Measurements from ENCODE around the gene PEAK3. TPM values are rescaled to one million over a fixed set of nuclear protein-coding genes. Genes with fewer than 3 reads are reported as not detected.

Gene PEAK3
- polyA plus RNA-seq, 3 donors, result 2.4 to 6.3 (median 2.9) TPM

DNA sequence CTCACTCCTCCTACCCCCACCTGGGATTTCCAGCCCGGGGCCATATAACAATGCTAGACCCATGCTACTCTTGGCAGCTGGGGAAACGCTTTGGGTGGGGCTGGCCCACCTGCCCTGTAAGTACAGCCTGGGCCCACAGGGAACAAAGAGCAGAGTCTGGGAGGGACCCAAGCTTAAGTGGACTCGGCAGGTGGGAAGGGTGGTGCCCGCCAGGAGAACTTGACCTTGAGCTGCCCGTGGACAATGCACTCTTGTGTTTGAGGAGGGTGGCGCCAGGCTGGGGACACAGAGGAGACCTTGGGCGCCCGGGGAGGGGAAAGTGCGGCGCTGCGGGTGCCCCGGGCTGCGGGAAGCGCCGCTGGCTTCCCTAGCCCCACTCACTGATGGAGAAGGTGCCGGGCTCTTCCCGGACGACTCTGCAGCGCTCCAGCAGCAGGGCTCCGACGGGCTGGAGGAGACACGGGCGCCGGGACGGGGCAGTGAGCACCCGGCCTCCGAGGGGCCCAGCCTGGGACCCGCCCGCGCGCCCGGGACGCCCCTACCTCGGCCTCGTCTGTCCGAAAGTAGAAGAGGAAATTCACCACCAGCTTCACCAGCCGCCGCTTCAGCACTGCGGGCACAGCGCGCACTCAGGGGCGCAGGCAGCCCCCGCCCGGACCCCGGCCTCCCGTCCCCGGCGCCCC lies 46.5 kb downstream of the PEAK3 start:
- Histone ChIP-seq H3K27ac (ENCODE audit: low read depth in 1 of 2, low read length in 2 of 2) (peak overlapping the region; percentile 39 to 99), H3K9ac (ENCODE audit: insufficient read depth, low read length, poor library complexity, severe bottlenecking) (peak overlapping the region; percentile 92), H3K4me2 (replicated peaks; ENCODE audit: extremely low read depth, low read length, poor library complexity, severe bottlenecking) (peak overlapping the region; percentile 93), H3K79me2 (ENCODE audit: insufficient read depth, low read length) (peaks cover 82% of the 10 kb centered on the region), H2AFZ (ENCODE audit: insufficient read depth, low read depth, low read length, poor library complexity, severe bottlenecking) (peak overlapping the region; percentile 84), H3K4me1 (ENCODE audit: control insufficient read depth in 1 of 2, insufficient read depth in 2 of 2, low read length in 2 of 2) (peaks cover 50 to 59% of the 10 kb centered on the region in 2 donors), H3K27me3 (ENCODE audit: control insufficient read depth in 2 of 2, insufficient read depth in 2 of 2, low read length in 2 of 2) (no peaks in the 10 kb centered on the region), H3K36me3 (replicated peaks in 1 of 2; ENCODE audit: control insufficient read depth in 1 of 2, insufficient read depth in 2 of 2, low read length in 2 of 2) (peaks cover 25 to 37% of the 10 kb centered on the region in 2 donors), H3K4me3 (replicated peaks in 1 of 3; ENCODE audit: low read depth in 2 of 3, low read length in 3 of 3) (peak overlapping the region; percentile 54 to 88 (median 73)), H4K20me1 (ENCODE audit: insufficient read depth, low read length) (peaks cover 86% of the 10 kb centered on the region), H3K9me3 (replicated peaks in 1 of 2; ENCODE audit: control insufficient read depth in 1 of 2, insufficient read depth in 1 of 2, low read length in 2 of 2) (no peaks in the 10 kb centered on the region)
- peak overlapping the region; percentile 87 to 94 for H3K4me3 Mint-ChIP-seq
- H3K27me3 Mint-ChIP-seq (ENCODE audit: low read depth in 3 of 3), result peaks cover 0 to 2% (median 1%) of the 10 kb centered on the region in 3 donors
- H3K9me3 Mint-ChIP-seq, result no peaks in the 10 kb centered on the region
- intact Hi-C loops (cut with micrococcal nuclease), result loop anchor here (2.0 to 5.0 kb wide), 5 partner anchors 37 to 92 kb away; partner anchors contain the start of genes AP3D1 (in 2 of the 2), DOT1L (in 1 of the 2), LSM7 (in 1 of the 2) and SPPL2B (in 1 of the 2)
- TF ChIP-seq, protein P1, sequence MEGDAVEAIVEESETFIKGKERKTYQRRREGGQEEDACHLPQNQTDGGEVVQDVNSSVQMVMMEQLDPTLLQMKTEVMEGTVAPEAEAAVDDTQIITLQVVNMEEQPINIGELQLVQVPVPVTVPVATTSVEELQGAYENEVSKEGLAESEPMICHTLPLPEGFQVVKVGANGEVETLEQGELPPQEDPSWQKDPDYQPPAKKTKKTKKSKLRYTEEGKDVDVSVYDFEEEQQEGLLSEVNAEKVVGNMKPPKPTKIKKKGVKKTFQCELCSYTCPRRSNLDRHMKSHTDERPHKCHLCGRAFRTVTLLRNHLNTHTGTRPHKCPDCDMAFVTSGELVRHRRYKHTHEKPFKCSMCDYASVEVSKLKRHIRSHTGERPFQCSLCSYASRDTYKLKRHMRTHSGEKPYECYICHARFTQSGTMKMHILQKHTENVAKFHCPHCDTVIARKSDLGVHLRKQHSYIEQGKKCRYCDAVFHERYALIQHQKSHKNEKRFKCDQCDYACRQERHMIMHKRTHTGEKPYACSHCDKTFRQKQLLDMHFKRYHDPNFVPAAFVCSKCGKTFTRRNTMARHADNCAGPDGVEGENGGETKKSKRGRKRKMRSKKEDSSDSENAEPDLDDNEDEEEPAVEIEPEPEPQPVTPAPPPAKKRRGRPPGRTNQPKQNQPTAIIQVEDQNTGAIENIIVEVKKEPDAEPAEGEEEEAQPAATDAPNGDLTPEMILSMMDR (IDR thresholded peaks at IDR 0.05), result no peak
- H3K4me1 Mint-ChIP-seq, result peaks cover 53% of the 10 kb centered on the region
- DNase-seq, result peak in 1 of 3 donors; percentile 27
- peak overlapping the region; percentile 54 to 99 (median 84) for H3K27ac Mint-ChIP-seq
- under 1% methylated on average over 48 of the region's 48 CpGs for WGBS (ENCODE audit: insufficient coverage)
- H3K36me3 Mint-ChIP-seq, result peaks cover 20 to 35% of the 10 kb centered on the region in 2 donors

DNA sequence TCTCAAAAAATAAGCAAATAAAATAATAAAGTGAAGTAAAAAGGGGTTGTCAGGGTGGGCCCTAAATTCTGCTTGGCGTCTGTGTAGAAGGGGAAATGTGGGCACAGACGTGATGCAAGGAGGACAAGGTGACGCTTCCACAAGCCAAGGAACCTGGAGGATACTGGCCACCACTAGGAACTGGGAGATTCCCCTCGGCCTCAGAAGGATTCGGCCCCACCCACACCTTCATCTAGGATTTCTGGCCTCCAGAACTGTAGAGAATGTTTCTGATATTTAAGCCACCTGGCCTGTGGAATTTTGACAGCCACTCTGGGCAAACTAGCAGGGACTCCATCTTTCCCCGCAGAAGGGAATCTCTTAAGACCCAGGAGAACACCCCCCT lies 47.0 kb downstream of the PEAK3 start:
- peak overlapping the region; percentile 92 for H3K9ac ChIP-seq (ENCODE audit: insufficient read depth, low read length, poor library complexity, severe bottlenecking)
- intact Hi-C loops (cut with micrococcal nuclease), result loop anchor here (2.0 to 5.0 kb wide), 4 partner anchors 72 to 92 kb away; partner anchors contain the start of genes AP3D1 (in 2 of the 2), DOT1L (in 1 of the 2), LSM7 (in 1 of the 2) and SPPL2B (in 1 of the 2)
- no peaks in the 10 kb centered on the region for H3K27me3 ChIP-seq (ENCODE audit: control insufficient read depth in 2 of 2, insufficient read depth in 2 of 2, low read length in 2 of 2)
- peak overlapping the region; percentile 54 to 88 (median 73) for H3K4me3 ChIP-seq (replicated peaks in 1 of 3; ENCODE audit: low read depth in 2 of 3, low read length in 3 of 3)
- H3K36me3 ChIP-seq (replicated peaks in 1 of 2; ENCODE audit: control insufficient read depth in 1 of 2, insufficient read depth in 2 of 2, low read length in 2 of 2), result peaks cover 30 to 42% of the 10 kb centered on the region in 2 donors
- no peaks in the 10 kb centered on the region for H3K9me3 ChIP-seq (replicated peaks in 1 of 2; ENCODE audit: control insufficient read depth in 1 of 2, insufficient read depth in 1 of 2, low read length in 2 of 2)
- peak overlapping the region; percentile 84 for H2AFZ ChIP-seq (ENCODE audit: insufficient read depth, low read depth, low read length, poor library complexity, severe bottlenecking)
- peak overlapping the region; percentile 39 to 99 for H3K27ac ChIP-seq (ENCODE audit: low read depth in 1 of 2, low read length in 2 of 2)
- Mint-ChIP-seq H3K36me3 (peaks cover 23 to 39% of the 10 kb centered on the region in 2 donors), H3K4me1 (peaks cover 48% of the 10 kb centered on the region), H3K4me3 (peak overlapping the region; percentile 87 to 94), H3K9me3 (no peaks in the 10 kb centered on the region), H3K27ac (peak overlapping the region; percentile 54 to 99 (median 84)), H3K27me3 (ENCODE audit: low read depth in 3 of 3) (peaks cover 0 to 2% (median 1%) of the 10 kb centered on the region in 3 donors)
- H4K20me1 ChIP-seq (ENCODE audit: insufficient read depth, low read length), result peaks cover 86% of the 10 kb centered on the region
- peaks cover 77% of the 10 kb centered on the region for H3K79me2 ChIP-seq (ENCODE audit: insufficient read depth, low read length)
- DNase-seq, result peak in 1 of 3 donors; percentile 33
- WGBS (ENCODE audit: insufficient coverage), result 40% methylated on average over 3 of the region's 6 CpGs
- TF ChIP-seq, protein P1 (IDR thresholded peaks at IDR 0.05), result no peak
- H3K4me1 ChIP-seq (ENCODE audit: control insufficient read depth in 1 of 2, insufficient read depth in 2 of 2, low read length in 2 of 2), result peaks cover 45 to 54% of the 10 kb centered on the region in 2 donors
- H3K4me2 ChIP-seq (replicated peaks; ENCODE audit: extremely low read depth, low read length, poor library complexity, severe bottlenecking), result peak overlapping the region; percentile 93
